ENCODE data around the gene ELANE.
"Not testable (repeated sequence)": the region's sequence is repeated elsewhere in the genome, so short reads cannot be mapped to it uniquely, and the experiment has no call there.

Gene ELANE

GRCh38 chr19:814152-815078 is 37.7 kb upstream of the ELANE start:
- CTCF ChIA-PET, result no interaction called here
- no peak for DNase-seq (ENCODE audit: extremely low spot score)

GRCh38 chr19:815079-815774 is 36.9 kb upstream of the ELANE start:
- ChIA-PET POLR2A (interaction anchor here (1.6 kb wide), 1 partner anchor 17 kb away, joined by 3 read pairs; no protein-coding TSS in a partner anchor), CTCF (no interaction called here)
- no peak for DNase-seq (ENCODE audit: extremely low spot score)
- TF ChIP-seq, protein P1, sequence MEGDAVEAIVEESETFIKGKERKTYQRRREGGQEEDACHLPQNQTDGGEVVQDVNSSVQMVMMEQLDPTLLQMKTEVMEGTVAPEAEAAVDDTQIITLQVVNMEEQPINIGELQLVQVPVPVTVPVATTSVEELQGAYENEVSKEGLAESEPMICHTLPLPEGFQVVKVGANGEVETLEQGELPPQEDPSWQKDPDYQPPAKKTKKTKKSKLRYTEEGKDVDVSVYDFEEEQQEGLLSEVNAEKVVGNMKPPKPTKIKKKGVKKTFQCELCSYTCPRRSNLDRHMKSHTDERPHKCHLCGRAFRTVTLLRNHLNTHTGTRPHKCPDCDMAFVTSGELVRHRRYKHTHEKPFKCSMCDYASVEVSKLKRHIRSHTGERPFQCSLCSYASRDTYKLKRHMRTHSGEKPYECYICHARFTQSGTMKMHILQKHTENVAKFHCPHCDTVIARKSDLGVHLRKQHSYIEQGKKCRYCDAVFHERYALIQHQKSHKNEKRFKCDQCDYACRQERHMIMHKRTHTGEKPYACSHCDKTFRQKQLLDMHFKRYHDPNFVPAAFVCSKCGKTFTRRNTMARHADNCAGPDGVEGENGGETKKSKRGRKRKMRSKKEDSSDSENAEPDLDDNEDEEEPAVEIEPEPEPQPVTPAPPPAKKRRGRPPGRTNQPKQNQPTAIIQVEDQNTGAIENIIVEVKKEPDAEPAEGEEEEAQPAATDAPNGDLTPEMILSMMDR (IDR thresholded peaks at IDR 0.05; ENCODE audit: control extremely low read depth, extremely low read depth, low read depth, missing control alignments), result no peak

More at GRCh38 chr19:814152-815078, 37.7 kb upstream of the ELANE start:
- POLR2A ChIA-PET, result interaction anchor here (1.6 kb wide), 1 partner anchor 16 kb away, joined by 3 read pairs; no protein-coding TSS in a partner anchor
- TF ChIP-seq, protein P1 (IDR thresholded peaks at IDR 0.05; ENCODE audit: control extremely low read depth, extremely low read depth, low read depth, missing control alignments), result no peak

GRCh38 chr19:815775-816499 is 36.2 kb upstream of the ELANE start:
- no peak for DNase-seq (ENCODE audit: extremely low spot score)
- TF ChIP-seq, protein P1 (IDR thresholded peaks at IDR 0.05; ENCODE audit: control extremely low read depth, extremely low read depth, low read depth, missing control alignments), result no peak
- POLR2A ChIA-PET, result interaction anchor here (1.6 kb wide), 1 partner anchor 18 kb away, joined by 3 read pairs; no protein-coding TSS in a partner anchor
- CTCF ChIA-PET, result no interaction called here

- DNase-seq (ENCODE audit: extremely low spot score), result no peak
- TF ChIP-seq, protein P1 (IDR thresholded peaks at IDR 0.05; ENCODE audit: control extremely low read depth, extremely low read depth, low read depth, missing control alignments), result no peak
- CTCF ChIA-PET, result no interaction called here
- POLR2A ChIA-PET, result no interaction called here
Measured at GRCh38 chr19:816500-816857, 35.6 kb upstream of the ELANE start.

DNA sequence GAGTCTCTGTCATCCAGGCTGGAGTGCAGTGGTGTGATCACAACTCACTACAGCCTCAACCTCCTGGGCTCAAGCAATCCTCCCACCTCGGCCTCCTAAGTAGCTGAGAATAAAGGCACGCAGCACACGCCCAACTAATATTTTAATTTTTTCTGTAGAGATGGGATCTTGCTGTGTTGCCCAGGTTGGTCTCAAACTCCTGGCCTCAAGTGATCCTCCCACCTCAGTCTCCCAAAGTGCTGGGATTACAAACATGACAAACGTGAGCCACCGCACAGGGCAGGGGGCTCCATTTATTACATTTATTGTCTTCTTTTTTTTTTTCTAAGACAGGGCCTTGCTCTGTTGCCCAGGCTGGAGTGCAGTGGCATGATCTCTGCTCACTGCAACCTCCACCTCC is 31.9 kb upstream of the ELANE start:
- POLR2A ChIA-PET, result interaction anchor here (1.3 kb wide), 1 partner anchor 10 kb away, joined by 3 read pairs; no protein-coding TSS in a partner anchor
- CTCF ChIA-PET; DNase-seq (ENCODE audit: extremely low spot score): not testable (repeated sequence)

DNA sequence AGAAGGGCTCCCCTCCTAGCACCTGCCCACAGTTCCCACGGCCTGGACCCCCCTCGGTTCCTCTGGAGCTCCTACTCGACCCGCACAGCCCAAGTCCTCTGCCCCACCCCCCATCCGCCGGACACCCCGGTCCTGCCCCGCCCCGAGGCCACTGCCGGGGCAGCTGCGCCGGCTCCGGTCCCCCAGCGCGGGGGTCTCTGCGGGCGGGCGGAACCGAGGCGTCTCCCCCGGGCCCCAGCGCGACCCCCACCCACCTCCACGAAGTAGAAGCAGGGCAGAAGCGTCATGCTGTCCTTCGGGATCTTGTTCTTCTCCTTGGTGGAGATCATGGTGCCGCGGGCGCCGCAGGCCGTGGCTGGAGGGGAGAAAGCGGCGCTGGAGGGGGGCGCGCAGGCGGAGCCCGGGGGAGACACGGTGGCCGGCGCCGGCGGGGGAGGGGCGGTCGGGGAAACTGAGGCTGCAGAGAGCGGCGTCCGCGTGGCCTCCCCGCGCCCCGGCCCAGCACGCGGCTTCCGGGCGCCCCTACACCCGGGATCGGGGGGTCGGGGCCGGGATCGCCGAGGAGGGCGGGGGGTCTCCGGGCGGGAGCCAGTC is 30.8 kb upstream of the ELANE start:
- ChIA-PET POLR2A (interaction anchor here (0.6 kb wide), 1 partner anchor 121 kb away, joined by 3 read pairs; no protein-coding TSS in a partner anchor), CTCF (no interaction called here)
- no peak for DNase-seq (ENCODE audit: extremely low spot score)
- TF ChIP-seq, protein P1 (IDR thresholded peaks at IDR 0.05; ENCODE audit: control extremely low read depth, extremely low read depth, low read depth, missing control alignments), result no peak

All from GM10248 (cell line).